ACHN (cell line): ENCODE data around the gene CLCN3.
"Not testable (repeated sequence)": the region's sequence is repeated elsewhere in the genome, so short reads cannot be mapped to it uniquely, and the experiment has no call there.

Experiments used
- DNase-seq: peaks from one replicate; pipeline ENCODE4 v3.0.0-alpha.2; 2015
- in situ Hi-C: cut with HindIII; loops from 2 replicates; pipeline ENCODE4 v1.10.0; 2017; ENCODE audit warnings: low sequenced_read_pairs, low pct_ligation_motif_present, low pct_unique_long_range_greater_than_20kb

CLCN3 gene

DNA sequence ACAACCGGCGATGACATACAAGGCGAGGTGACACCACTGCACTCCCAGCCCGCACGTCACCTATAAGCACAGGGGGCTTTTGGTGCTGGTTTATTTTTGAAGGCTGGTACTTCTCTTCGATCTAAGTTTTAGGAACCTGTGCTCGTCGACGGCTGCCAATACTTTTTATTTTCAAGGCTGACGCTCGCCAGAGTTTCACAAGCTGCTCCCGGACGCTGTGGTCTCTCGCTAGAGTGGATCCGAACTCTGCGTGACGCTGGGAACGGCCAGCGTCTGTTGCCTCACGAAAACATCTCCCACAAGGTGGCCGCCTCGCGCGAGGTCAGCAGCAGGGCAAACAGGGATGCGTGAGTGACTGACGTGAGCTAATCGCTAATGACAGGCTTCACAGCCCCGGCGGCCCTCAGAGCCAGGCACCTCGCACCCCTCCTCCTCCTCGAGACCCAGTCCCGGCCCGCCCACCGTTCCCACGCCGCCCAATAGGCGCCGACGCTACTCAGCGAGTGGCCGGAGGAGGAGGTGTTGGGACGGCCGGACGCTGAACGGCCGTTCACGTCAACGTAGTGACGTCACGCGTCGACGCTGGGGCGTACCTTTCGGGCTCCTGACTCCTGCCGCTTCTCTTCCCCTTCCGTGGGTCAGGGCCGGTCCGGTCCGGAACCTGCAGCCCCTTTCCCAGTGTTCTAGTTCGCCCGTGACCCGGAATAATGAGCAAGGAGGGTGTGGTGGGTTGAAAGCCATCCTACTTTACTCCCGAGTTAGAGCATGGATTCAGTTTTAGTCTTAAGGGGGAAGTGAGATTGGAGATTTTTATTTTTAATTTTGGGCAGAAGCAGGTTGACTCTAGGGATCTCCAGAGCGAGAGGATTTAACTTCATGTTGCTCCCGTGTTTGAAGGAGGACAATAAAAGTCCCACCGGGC, at the start of gene CLCN3:
TSS of gene CLCN3 (plus strand) at position 621 of the 922 bp plus-strand sequence. CDS start 15,351 bp downstream, outside the sequence.
- in situ Hi-C loops = no loop called here
- DNase-seq = peak; percentile 97

DNA sequence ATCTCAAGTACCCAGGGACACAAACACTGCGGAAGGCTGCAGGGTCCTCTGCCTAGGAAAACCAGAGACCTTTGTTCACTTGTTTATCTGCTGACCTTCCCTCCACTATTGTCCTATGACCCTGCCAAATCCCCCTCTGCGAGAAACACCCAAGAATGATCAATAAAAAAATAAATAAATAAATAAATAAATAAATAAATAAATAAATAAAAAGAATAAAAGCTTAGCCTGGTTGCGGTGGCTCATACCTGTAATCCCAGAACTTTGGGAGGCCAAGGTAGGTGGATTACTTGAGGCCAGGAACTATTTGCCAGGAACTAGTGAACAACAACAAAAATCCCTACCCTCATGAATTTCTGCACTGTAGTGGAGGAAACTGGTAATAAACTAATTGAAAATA, 49.4 kb upstream of the CLCN3 start:
- DNase-seq, in situ Hi-C loops: not testable (repeated sequence)

DNA sequence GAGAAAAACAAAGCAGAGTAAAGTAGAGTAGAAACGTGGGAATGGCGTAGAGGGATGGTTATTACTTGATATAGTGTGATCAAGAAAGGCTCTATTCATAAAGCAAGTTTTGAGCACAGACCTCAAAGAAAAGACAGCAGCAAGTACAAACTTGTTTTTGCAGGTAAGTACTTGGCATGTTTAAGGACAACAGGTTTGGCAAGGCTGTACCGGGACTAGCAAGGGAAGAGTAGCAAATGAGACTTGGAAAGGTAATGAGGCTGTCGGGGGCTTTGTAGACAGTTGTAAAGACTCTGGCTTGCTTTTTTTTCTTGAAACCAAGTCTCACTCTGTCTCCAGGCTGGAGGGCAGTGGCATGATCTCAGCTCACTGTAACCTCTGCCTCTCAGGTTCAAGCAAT, 48.9 kb upstream of the CLCN3 start:
- in situ Hi-C loops = no loop called here
- DNase-seq = no peak

DNA sequence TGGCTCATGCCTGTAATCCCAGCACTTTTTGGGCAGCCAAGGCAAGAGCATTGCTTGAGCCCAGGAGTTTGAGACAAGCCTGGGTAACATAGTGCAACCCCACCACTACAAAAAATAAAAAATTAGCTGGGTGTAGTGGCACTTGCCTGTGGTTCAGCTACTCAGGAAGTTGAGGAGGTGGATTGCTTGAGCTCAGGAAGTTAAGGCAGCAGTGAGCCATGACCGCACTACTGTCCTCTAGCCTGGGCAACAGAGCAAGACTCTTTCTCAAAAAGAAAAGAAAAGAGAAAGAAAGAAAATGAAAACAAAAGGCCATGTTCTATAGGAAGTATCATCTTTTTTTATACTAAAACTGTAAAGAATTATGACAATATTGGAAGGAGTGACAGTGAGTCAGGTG, 46.5 kb upstream of the CLCN3 start:
- in situ Hi-C loops = no loop called here
- no peak for DNase-seq

DNA sequence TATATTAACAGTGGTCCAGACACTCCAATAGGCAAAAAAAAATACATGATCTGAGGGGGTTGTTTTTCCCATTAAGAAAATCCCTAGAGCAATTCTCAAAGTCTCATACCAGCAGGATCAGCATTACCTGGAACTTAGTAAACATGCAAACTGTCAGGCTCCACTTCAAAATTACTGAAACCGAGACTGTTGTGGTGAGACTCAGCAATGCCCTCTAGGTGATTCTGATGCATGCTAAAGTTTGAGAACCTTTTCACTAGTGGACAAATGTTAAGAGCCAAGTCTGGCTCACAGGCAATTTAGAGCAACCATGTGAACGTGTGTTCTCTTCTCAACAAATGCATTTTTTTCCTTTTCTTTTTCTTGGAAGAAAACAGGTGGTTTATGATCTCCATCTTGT, 38.2 kb upstream of the CLCN3 start:
- in situ Hi-C loops = no loop called here
- no peak for DNase-seq

DNA sequence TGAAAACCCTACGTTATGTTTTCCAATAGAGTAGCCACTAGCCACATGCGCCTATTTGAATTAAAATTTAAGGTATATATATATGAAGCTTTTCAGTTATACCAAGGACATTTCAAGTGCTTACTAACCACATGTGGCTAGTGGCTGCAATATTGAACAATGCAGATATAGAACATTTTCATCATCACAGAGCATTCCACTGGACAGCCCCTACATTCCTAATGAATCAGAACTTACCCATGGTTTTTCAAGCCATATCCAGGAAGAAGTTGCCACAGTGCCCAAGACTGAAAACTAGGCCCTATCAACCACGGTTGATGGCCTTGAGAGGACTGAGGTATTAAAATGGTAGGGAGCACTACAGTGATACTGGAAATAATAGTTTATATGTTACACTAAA, 37.7 kb upstream of the CLCN3 start:
- in situ Hi-C loops = no loop called here
- no peak for DNase-seq

DNA sequence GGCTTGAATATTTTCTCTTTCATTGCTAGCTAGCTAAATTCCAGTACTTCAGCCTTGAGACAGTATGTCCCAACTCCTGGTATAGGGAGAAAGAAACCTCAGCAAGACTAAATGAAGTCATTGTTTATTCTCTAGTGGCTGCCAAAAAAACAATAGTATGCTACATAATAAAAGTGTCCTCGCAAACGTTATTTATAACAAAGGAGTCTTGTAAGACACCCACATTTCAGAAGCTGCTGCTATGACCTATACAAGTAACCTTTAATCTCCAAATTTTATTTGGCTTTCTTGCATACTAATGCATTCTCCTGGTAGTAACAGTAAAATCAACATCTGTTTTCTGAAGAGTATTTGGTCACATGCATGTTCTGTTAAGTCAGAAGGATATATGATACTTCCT, 36.8 kb upstream of the CLCN3 start:
- in situ Hi-C loops = no loop called here
- DNase-seq = no peak

DNA sequence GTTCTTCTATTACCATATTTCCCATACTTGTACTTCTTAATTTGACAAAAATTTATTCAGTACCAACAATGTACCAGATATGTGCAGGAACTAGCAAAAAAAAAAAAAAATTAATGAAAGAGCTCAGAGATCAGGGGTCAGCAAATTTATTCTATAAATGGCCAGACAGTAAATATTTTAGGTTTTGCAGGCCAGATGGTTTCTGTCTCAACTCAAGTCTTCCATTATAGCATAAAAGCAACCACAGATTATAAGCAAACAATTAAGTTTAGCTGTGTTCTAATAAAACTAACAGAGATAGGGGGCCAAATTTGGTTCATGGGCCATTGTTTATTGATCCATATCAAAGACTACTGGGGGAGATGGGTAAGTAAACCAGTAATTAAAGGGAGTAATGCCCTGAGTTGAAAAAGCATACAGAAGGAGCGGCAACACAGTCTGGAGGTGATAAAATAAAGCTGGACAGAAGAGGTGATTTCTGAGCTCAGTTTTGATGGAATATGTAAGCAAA, 27.3 kb upstream of the CLCN3 start:
- DNase-seq = no peak
- in situ Hi-C loops = no loop called here

DNA sequence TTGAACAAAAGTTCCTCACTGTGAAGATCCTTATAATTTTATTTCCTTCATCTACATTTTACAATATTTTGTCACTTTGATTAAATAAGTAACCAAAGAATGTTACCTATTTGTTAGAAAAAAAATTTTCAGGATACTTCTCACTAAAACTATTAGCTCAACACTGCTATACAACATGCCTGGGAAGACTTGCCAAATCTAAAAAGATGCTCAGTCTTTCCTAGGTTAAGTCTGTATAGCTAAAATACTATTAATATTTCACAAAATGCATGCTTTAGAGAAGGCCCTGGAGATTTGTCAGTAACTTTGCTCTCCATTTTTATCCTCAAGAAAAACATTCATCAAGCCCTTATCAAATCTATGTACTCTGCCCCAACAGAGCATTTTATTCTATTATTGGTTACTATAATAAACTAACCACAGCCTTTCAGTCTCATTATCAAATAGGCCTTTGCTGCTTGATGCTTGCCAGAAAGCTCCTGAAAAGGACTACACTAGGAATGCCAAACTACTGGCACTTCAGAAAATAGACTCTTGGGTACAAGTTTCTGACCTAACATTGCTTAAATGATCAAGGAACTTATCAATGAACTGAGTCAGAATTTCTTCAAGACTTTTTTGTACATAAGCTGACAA, 25.7 kb upstream of the CLCN3 start:
- in situ Hi-C loops = no loop called here
- no peak for DNase-seq

DNA sequence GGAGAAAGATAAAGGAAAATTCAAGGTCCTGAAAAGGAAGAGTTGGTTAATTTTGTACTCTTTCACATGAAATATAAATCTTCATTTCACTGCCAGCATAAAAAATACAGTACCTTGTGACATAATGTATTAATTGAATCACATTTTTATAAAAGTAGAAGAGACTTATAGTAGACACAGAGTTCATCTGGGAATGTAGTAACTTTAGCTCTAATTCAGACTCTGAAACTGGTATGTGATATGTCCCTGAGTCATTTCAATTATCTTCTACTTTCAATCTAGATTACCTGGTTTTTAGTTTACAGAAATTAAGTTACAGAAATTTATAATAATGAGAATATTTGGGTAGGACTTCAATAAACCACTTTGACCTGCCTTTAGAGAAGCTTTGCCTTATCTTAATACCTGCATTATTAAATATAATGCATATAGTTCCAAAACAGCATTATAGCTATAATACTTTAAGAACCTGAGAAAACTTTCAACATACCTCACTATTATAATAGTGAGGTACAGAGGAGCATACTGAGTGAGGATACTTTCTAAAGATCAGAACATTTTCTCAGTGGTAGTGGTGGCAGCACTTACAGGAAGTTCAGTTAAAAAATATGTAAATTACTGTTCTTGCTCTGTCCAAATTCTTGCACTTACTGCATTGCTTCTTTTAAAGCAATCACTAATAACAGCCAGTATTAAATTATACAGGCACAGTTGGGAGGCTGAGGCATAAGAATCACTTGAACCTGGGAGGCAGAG, 19.2 kb upstream of the CLCN3 start:
- DNase-seq = no peak
- in situ Hi-C loops = no loop called here

DNA sequence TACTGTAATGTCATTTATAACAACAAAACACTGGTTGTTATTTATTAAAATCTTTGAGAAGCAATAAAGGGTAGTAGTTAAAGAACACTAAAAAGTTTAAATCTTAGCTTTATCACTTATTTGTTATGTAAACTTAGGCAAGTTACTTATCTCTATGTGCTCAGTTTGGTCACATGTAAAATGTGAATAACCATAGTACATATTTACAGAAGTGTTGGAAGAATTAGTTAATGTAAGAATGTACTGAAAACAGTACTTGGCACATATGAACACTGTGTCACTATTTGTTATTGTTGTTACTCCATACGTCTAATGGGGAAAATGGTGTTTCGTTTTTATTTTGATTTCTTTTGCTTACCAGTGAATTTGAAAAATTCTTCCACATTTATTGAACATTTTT, 17.1 kb upstream of the CLCN3 start:
- in situ Hi-C loops = no loop called here
- no peak for DNase-seq

DNA sequence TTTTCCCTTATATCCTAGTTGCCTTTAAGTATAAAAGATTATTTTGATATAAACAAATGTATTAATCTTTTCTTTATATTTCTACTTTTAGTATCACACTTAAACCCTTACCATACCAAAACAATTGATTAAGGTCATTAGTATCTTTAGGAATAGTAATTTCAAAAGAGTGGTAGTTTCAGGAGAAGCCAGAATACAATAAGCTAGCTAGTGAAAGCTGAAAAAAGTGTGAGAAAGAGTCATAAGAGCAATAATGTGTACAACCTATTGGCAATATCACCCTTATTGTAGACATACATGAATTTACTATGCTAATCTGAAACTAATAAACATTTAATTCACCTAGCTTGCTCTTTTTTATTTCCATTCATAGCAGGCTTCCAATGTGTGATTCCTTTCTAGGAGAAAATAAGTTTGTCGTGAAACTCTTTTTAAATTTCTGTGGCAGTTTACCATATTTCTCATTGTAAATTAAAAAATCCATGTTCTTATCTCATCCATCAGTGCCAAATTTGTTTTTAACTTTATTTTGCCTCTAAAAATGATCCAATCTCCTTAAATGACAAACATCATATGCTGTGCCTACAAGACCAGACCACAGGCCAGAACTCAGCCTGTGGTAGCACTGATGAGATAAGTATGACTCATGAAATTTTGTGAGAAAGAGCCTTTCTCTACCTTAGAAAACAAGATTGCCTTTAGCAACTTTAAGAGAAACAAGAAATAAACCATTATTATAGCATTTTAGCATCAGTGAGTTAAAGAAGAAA, 16.1 kb upstream of the CLCN3 start:
- DNase-seq = peak; percentile 49
- in situ Hi-C loops = no loop called here

DNA sequence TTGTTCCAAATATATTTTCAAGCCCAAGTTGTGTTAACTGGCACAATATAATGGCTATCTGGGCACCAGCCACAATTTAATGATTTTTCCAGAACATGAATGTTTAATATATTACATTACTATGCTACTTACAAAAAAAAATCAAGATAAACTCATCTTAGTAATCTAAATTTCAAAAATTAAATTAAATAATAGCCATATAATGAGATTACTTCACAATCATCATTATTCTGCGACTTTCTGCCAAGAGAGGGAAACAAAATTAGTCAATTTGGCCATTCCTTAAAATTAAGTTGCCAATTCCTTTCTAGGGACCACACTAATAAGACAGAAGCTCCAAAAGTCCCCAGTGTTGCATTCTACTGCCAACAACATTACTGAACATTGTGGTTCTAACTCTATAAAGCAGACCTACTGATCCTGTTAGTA, 15.5 kb upstream of the CLCN3 start:
- no peak for DNase-seq
- in situ Hi-C loops = no loop called here

DNA sequence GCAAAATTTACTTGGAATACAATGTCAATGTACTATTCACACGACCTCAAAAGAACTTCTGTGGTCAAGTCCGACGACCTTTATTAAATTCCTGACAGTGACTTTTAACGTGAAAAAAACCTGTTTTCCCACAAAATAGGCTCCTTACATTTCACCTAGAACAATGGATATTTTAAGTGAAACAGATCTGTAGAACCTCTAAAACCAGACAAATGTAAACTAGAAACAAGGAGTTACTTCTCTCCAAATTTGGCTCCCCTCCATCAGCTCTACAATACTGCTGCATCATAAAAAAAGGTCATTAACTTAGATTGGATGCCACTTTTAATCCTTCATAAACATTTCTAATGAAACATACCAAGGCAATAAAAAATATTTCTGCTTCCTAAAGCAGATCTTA, 9.2 kb upstream of the CLCN3 start:
- no peak for DNase-seq
- in situ Hi-C loops = no loop called here

DNA sequence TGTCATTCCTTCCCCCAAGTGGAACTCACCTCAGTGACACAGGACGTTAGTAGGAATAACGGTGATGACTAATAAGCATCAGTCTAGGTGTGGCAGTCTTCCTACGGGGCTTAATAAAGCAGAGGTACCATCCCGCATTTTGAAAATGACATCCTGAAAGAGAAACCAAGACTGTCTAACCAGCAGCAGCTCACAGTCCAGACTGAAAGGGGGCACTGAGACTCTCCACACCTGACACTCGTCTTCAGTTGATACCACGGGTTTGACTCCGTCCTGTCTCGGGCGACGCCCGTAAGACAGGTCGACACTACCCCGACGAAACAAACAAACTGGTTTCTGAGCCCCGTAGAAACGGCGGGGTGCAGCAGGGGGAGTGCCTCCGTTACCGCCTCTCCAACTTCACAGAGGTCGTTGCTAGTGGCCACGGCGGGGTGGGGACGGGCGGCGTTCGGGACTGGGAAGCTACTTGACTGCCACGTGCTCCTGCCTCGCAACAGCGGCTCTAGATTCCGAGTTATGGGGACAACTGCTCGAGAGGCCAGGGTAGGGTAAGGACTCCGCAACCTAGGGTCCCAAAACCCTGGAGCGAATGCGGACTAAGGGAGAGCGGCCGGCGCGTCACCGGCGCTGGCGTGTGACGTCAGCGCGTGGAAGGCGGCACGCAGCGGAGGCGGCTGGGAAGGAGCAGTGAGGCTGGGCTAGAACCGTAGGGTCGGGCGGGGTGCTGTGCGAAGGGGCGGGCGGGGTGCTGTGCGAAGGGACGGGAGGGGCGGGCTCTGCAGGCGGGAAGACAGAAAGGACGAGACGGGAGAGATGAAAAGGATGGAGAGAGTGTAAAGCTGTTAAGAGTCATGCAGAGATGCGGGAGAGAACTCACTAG, 8.1 kb upstream of the CLCN3 start, which contains the start of gene NEK1:
TSS of gene NEK1 (minus strand) at position 593 of the 880 bp plus-strand sequence. CDS start 9,953 bp downstream, outside the sequence.
- in situ Hi-C loops = no loop called here
- peak; percentile 88 for DNase-seq

DNA sequence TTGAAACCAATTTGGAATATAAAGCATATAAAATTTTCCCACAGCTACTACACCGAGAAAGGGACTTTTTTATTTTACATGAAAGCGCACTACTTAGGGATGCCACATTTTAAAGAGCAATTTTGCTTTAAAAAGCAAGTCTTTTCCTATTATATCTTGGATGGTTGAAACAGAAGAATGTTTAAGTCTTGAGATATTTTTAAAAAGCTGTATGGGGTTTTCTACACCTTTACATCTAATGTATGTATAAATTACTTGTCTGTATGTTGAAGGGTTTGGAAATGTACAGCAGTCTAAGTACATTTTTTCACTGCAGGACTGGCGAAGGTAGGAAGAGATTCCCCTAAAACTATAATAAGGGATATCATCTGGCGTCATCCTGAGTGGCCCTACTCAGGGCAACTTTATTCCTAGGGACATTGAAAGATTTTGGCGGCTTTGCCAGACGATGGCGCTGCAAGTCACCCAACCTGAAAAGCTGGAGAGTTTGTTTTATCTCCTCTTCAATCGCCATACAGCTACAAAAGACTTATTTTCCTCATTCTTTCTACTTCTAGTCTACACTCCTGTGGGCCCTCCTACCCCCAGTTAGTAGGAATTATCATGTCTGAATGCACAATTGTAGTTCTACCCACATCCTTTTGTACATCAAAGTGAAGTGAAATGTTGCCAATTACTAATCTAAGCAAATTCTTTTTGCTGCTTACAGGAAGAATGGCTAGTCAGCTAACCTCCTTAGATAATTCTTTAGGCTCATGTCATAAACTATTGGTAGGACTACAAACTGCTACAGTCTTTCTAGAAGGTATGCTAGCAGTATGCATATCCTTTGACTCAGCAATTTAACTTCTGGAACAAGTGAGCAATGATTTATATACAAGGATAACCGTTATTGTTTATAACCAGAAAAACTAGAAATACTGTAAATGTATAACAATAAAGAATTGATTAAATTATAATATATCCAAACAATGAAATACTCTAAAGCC, 7.2 kb upstream of the CLCN3 start:
- in situ Hi-C loops = no loop called here

More for the DNA sequence above, 7.2 kb upstream of the CLCN3 start:
- peak; percentile 80 for DNase-seq
